ENCODE measurements around the gene GRN. TPM values are rescaled to one million over a fixed set of nuclear protein-coding genes. Genes with fewer than 3 reads are reported as not detected.

Gene GRN
- total RNA-seq, 4 donors from 2014 or later, result 101 to 178 (median 120) TPM

DNA sequence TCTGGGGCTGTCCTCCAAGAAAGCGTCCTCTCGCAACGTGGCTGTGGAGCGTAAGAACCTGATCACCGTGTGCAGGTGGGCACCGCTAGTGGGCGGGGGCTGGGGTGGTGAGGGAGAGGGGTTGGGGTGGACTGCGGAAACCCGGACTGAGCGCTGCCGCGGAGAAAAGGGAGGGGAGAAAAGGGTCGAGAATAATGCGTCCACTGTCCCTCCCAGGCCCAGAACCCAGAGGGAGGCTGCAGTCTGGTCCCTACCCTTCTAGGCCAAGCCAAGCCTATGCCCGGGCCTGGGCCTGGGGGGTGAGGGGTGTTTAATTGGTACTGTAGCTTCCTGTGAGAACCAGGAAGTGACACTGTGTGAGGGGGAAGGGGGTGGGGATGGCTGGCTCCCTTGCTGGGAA is 36.2 kb upstream of the GRN start:
- DNase-seq, result no peak
- Histone ChIP-seq H3K27me3 (no peaks in the 10 kb centered on the region), H3K9me3 (no peaks in the 10 kb centered on the region), H3K36me3 (no peaks in the 10 kb centered on the region), H3K27ac (no peak overlapping the region), H3K4me1 (peaks cover 0 to 12% of the 10 kb centered on the region in 2 donors), H3K4me3 (peak overlapping the region; percentile 33 to 51)
- TF ChIP-seq POLR2A (IDR thresholded peaks at IDR 0.05) (no peak), CTCF (IDR thresholded peaks at IDR 0.05) (no peak)
- intact Hi-C loops (cut with DNase I; ENCODE audit: low total_unique reads), result no loop called here

DNA sequence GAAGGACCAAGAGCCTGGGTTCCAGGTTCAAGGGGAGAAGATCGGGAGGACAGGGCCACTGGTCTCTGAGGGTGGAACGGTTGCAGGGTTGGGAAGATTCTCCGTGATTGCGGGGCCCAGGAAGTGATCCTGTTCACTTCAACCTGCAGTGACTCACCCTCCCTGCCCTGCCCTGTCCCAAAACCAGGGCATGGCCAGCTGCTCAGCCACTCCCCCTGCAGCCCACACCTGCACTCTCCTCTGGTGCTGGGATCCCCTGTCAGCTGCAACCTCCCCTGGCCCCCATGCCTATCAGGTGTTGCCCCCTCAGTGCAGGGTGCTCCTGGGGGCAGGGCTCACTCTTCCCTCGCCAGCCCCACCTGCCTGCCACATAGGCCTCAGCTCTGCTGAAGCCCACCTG is 35.6 kb upstream of the GRN start:
- no peaks in the 10 kb centered on the region for H3K9me3 ChIP-seq
- TF ChIP-seq CTCF (IDR thresholded peaks at IDR 0.05), result no peak
- no peak for TF ChIP-seq POLR2A (IDR thresholded peaks at IDR 0.05)
- H3K4me1 ChIP-seq, result peaks cover 0 to 12% of the 10 kb centered on the region in 2 donors
- H3K27me3 ChIP-seq, result peaks cover 0 to 2% of the 10 kb centered on the region in 2 donors
- H3K36me3 ChIP-seq, result no peaks in the 10 kb centered on the region
- intact Hi-C loops (cut with DNase I; ENCODE audit: low total_unique reads), result no loop called here
- H3K4me3 ChIP-seq, result no peak overlapping the region
- H3K27ac ChIP-seq, result no peak overlapping the region
- DNase-seq, result no peak

GRCh38 chr17:44310188-44310587 is 34.9 kb upstream of the GRN start:
- no peaks in the 10 kb centered on the region for H3K36me3 ChIP-seq
- DNase-seq, result no peak
- no peak for TF ChIP-seq POLR2A (IDR thresholded peaks at IDR 0.05)
- TF ChIP-seq CTCF (IDR thresholded peaks at IDR 0.05), result no peak
- H3K4me3 ChIP-seq, result no peak overlapping the region
- H3K27ac ChIP-seq, result no peak overlapping the region
- intact Hi-C loops (cut with DNase I; ENCODE audit: low total_unique reads), result no loop called here
- H3K27me3 ChIP-seq, result peaks cover 0 to 8% of the 10 kb centered on the region in 2 donors
- H3K4me1 ChIP-seq, result peaks cover 0 to 18% of the 10 kb centered on the region in 2 donors
- no peaks in the 10 kb centered on the region for H3K9me3 ChIP-seq

- Histone ChIP-seq H3K27me3 (peaks cover 4 to 12% of the 10 kb centered on the region in 2 donors), H3K4me3 (no peak overlapping the region), H3K27ac (no peak overlapping the region), H3K9me3 (no peaks in the 10 kb centered on the region), H3K4me1 (peaks cover 0 to 20% of the 10 kb centered on the region in 2 donors), H3K36me3 (no peaks in the 10 kb centered on the region)
- intact Hi-C loops (cut with DNase I; ENCODE audit: low total_unique reads), result no loop called here
- DNase-seq, result no peak
- TF ChIP-seq CTCF (IDR thresholded peaks at IDR 0.05), result no peak
- no peak for TF ChIP-seq POLR2A (IDR thresholded peaks at IDR 0.05)
Measured at GRCh38 chr17:44310609-44311376, 34.3 kb upstream of the GRN start.

GRCh38 chr17:44311562-44312181 is 33.4 kb upstream of the GRN start:
- no peak overlapping the region for H3K4me3 ChIP-seq
- no peaks in the 10 kb centered on the region for H3K36me3 ChIP-seq
- peaks cover 13 to 17% of the 10 kb centered on the region in 2 donors for H3K27me3 ChIP-seq
- intact Hi-C loops (cut with DNase I; ENCODE audit: low total_unique reads), result no loop called here
- H3K27ac ChIP-seq, result no peak overlapping the region
- H3K4me1 ChIP-seq, result peaks cover 0 to 20% of the 10 kb centered on the region in 2 donors
- DNase-seq, result no peak
- TF ChIP-seq CTCF (IDR thresholded peaks at IDR 0.05) (no peak), POLR2A (IDR thresholded peaks at IDR 0.05) (no peak)
- H3K9me3 ChIP-seq, result no peaks in the 10 kb centered on the region
